Measurements from ENCODE around the gene ACTG1. TPM values are rescaled to one million over a fixed set of nuclear protein-coding genes. Genes with fewer than 3 reads are reported as not detected.

ACTG1 gene
- total RNA-seq, 1 donor from 2014 or later: 1,613 TPM

GRCh38 chr17:81546906-81547613, 34.5 kb upstream of the ACTG1 start:
- Histone ChIP-seq H3K36me3 (ENCODE audit: control insufficient read depth in 3 of 3, insufficient read depth in 3 of 3, low read length in 3 of 3) (peaks cover 62 to 70% (median 69%) of the 10 kb centered on the region in 3 donors), H3K9ac (ENCODE audit: low read depth in 1 of 3, low read length in 3 of 3) (no peak overlapping the region), H3K4me3 (ENCODE audit: low read length in 3 of 3) (no peak overlapping the region), H3K27ac (ENCODE audit: low read depth, low read length) (no peak overlapping the region), H3K4me1 (ENCODE audit: control insufficient read depth in 3 of 3, insufficient read depth in 3 of 3, low read length in 3 of 3) (peaks cover 11 to 15% (median 12%) of the 10 kb centered on the region in 3 donors), H3K27me3 (ENCODE audit: control insufficient read depth in 3 of 3, insufficient read depth in 3 of 3, low read length in 3 of 3) (no peaks in the 10 kb centered on the region), H3K9me3 (ENCODE audit: control insufficient read depth in 3 of 3, low read length in 3 of 3) (no peaks in the 10 kb centered on the region)

GRCh38 chr17:81545160-81545949, 32.8 kb upstream of the ACTG1 start:
- Histone ChIP-seq H3K27me3 (ENCODE audit: control insufficient read depth in 3 of 3, insufficient read depth in 3 of 3, low read length in 3 of 3) (no peaks in the 10 kb centered on the region), H3K4me1 (ENCODE audit: control insufficient read depth in 3 of 3, insufficient read depth in 3 of 3, low read length in 3 of 3) (no peaks in the 10 kb centered on the region), H3K9ac (ENCODE audit: low read depth in 1 of 3, low read length in 3 of 3) (no peak overlapping the region), H3K9me3 (ENCODE audit: control insufficient read depth in 3 of 3, low read length in 3 of 3) (no peaks in the 10 kb centered on the region), H3K36me3 (ENCODE audit: control insufficient read depth in 3 of 3, insufficient read depth in 3 of 3, low read length in 3 of 3) (peaks cover 73 to 75% (median 74%) of the 10 kb centered on the region in 3 donors), H3K27ac (ENCODE audit: low read depth, low read length) (no peak overlapping the region), H3K4me3 (ENCODE audit: low read length in 3 of 3) (no peak overlapping the region)

GRCh38 chr17:81544281-81544974, 31.8 kb upstream of the ACTG1 start:
- H3K36me3 ChIP-seq (ENCODE audit: control insufficient read depth in 3 of 3, insufficient read depth in 3 of 3, low read length in 3 of 3): peaks cover 69 to 74% (median 70%) of the 10 kb centered on the region in 3 donors
- no peaks in the 10 kb centered on the region for H3K4me1 ChIP-seq (ENCODE audit: control insufficient read depth in 3 of 3, insufficient read depth in 3 of 3, low read length in 3 of 3)
- H3K9me3 ChIP-seq (ENCODE audit: control insufficient read depth in 3 of 3, low read length in 3 of 3): no peaks in the 10 kb centered on the region
- H3K27me3 ChIP-seq (ENCODE audit: control insufficient read depth in 3 of 3, insufficient read depth in 3 of 3, low read length in 3 of 3): no peaks in the 10 kb centered on the region
- no peak overlapping the region for H3K4me3 ChIP-seq (ENCODE audit: low read length in 3 of 3)
- no peak overlapping the region for H3K27ac ChIP-seq (ENCODE audit: low read depth, low read length)
- no peak overlapping the region for H3K9ac ChIP-seq (ENCODE audit: low read depth in 1 of 3, low read length in 3 of 3)

GRCh38 chr17:81543756-81544155, 31.2 kb upstream of the ACTG1 start:
- no peak overlapping the region for H3K27ac ChIP-seq (ENCODE audit: low read depth, low read length)
- H3K9me3 ChIP-seq (ENCODE audit: control insufficient read depth in 3 of 3, low read length in 3 of 3): no peaks in the 10 kb centered on the region
- no peak overlapping the region for H3K4me3 ChIP-seq (ENCODE audit: low read length in 3 of 3)
- H3K4me1 ChIP-seq (ENCODE audit: control insufficient read depth in 3 of 3, insufficient read depth in 3 of 3, low read length in 3 of 3): peaks cover 0 to 5% (median under 1%) of the 10 kb centered on the region in 3 donors
- no peak overlapping the region for H3K9ac ChIP-seq (ENCODE audit: low read depth in 1 of 3, low read length in 3 of 3)
- no peaks in the 10 kb centered on the region for H3K27me3 ChIP-seq (ENCODE audit: control insufficient read depth in 3 of 3, insufficient read depth in 3 of 3, low read length in 3 of 3)
- H3K36me3 ChIP-seq (ENCODE audit: control insufficient read depth in 3 of 3, insufficient read depth in 3 of 3, low read length in 3 of 3): peaks cover 65 to 69% (median 66%) of the 10 kb centered on the region in 3 donors

- Histone ChIP-seq H3K27me3 (ENCODE audit: control insufficient read depth in 3 of 3, insufficient read depth in 3 of 3, low read length in 3 of 3) (no peaks in the 10 kb centered on the region), H3K27ac (ENCODE audit: low read depth, low read length) (no peak overlapping the region), H3K4me1 (ENCODE audit: control insufficient read depth in 3 of 3, insufficient read depth in 3 of 3, low read length in 3 of 3) (peaks cover 4 to 10% (median 5%) of the 10 kb centered on the region in 3 donors), H3K9me3 (ENCODE audit: control insufficient read depth in 3 of 3, low read length in 3 of 3) (no peaks in the 10 kb centered on the region), H3K9ac (ENCODE audit: low read depth in 1 of 3, low read length in 3 of 3) (peak overlapping the region in 1 of 3 donors; percentile 3), H3K36me3 (ENCODE audit: control insufficient read depth in 3 of 3, insufficient read depth in 3 of 3, low read length in 3 of 3) (peaks cover 65 to 69% (median 66%) of the 10 kb centered on the region in 3 donors), H3K4me3 (ENCODE audit: low read length in 3 of 3) (no peak overlapping the region)
These were observed 30.7 kb upstream of the ACTG1 start for GRCh38 chr17:81543339-81543675.

- no peak overlapping the region for H3K4me3 ChIP-seq (ENCODE audit: low read length in 3 of 3)
- H3K4me1 ChIP-seq (ENCODE audit: control insufficient read depth in 3 of 3, insufficient read depth in 3 of 3, low read length in 3 of 3): peaks cover 9 to 16% (median 12%) of the 10 kb centered on the region in 3 donors
- no peaks in the 10 kb centered on the region for H3K9me3 ChIP-seq (ENCODE audit: control insufficient read depth in 3 of 3, low read length in 3 of 3)
- peaks cover 0 to under 1% (median 0%) of the 10 kb centered on the region in 3 donors for H3K27me3 ChIP-seq (ENCODE audit: control insufficient read depth in 3 of 3, insufficient read depth in 3 of 3, low read length in 3 of 3)
- peaks cover 60 to 69% (median 60%) of the 10 kb centered on the region in 3 donors for H3K36me3 ChIP-seq (ENCODE audit: control insufficient read depth in 3 of 3, insufficient read depth in 3 of 3, low read length in 3 of 3)
- peak overlapping the region in 1 of 3 donors; percentile 3 for H3K9ac ChIP-seq (ENCODE audit: low read depth in 1 of 3, low read length in 3 of 3)
- H3K27ac ChIP-seq (ENCODE audit: low read depth, low read length): no peak overlapping the region
These were observed 30.1 kb upstream of the ACTG1 start for GRCh38 chr17:81542431-81543338.

- peaks cover 14 to 15% (median 14%) of the 10 kb centered on the region in 3 donors for H3K27me3 ChIP-seq (ENCODE audit: control insufficient read depth in 3 of 3, insufficient read depth in 3 of 3, low read length in 3 of 3)
- no peaks in the 10 kb centered on the region for H3K9me3 ChIP-seq (ENCODE audit: control insufficient read depth in 3 of 3, low read length in 3 of 3)
- H3K27ac ChIP-seq (ENCODE audit: low read depth, low read length): no peak overlapping the region
- H3K36me3 ChIP-seq (ENCODE audit: control insufficient read depth in 3 of 3, insufficient read depth in 3 of 3, low read length in 3 of 3): peaks cover 46 to 55% (median 46%) of the 10 kb centered on the region in 3 donors
- no peak overlapping the region for H3K9ac ChIP-seq (ENCODE audit: low read depth in 1 of 3, low read length in 3 of 3)
- H3K4me3 ChIP-seq (ENCODE audit: low read length in 3 of 3): no peak overlapping the region
- peaks cover 18 to 26% (median 18%) of the 10 kb centered on the region in 3 donors for H3K4me1 ChIP-seq (ENCODE audit: control insufficient read depth in 3 of 3, insufficient read depth in 3 of 3, low read length in 3 of 3)
These were observed 28.5 kb upstream of the ACTG1 start for GRCh38 chr17:81541123-81541522.

- H3K9ac ChIP-seq (ENCODE audit: low read depth in 1 of 3, low read length in 3 of 3): no peak overlapping the region
- peaks cover 18 to 20% (median 19%) of the 10 kb centered on the region in 3 donors for H3K27me3 ChIP-seq (ENCODE audit: control insufficient read depth in 3 of 3, insufficient read depth in 3 of 3, low read length in 3 of 3)
- no peaks in the 10 kb centered on the region for H3K9me3 ChIP-seq (ENCODE audit: control insufficient read depth in 3 of 3, low read length in 3 of 3)
- H3K36me3 ChIP-seq (ENCODE audit: control insufficient read depth in 3 of 3, insufficient read depth in 3 of 3, low read length in 3 of 3): peaks cover 41 to 50% (median 42%) of the 10 kb centered on the region in 3 donors
- peaks cover 18 to 28% (median 18%) of the 10 kb centered on the region in 3 donors for H3K4me1 ChIP-seq (ENCODE audit: control insufficient read depth in 3 of 3, insufficient read depth in 3 of 3, low read length in 3 of 3)
- no peak overlapping the region for H3K27ac ChIP-seq (ENCODE audit: low read depth, low read length)
- H3K4me3 ChIP-seq (ENCODE audit: low read length in 3 of 3): no peak overlapping the region
These were observed 28.1 kb upstream of the ACTG1 start for GRCh38 chr17:81540676-81541027.

- H3K27me3 ChIP-seq (ENCODE audit: control insufficient read depth in 3 of 3, insufficient read depth in 3 of 3, low read length in 3 of 3): peaks cover 19 to 22% (median 20%) of the 10 kb centered on the region in 3 donors
- H3K4me3 ChIP-seq (ENCODE audit: low read length in 3 of 3): no peak overlapping the region
- H3K9ac ChIP-seq (ENCODE audit: low read depth in 1 of 3, low read length in 3 of 3): no peak overlapping the region
- no peaks in the 10 kb centered on the region for H3K9me3 ChIP-seq (ENCODE audit: control insufficient read depth in 3 of 3, low read length in 3 of 3)
- H3K4me1 ChIP-seq (ENCODE audit: control insufficient read depth in 3 of 3, insufficient read depth in 3 of 3, low read length in 3 of 3): peaks cover 18 to 28% (median 18%) of the 10 kb centered on the region in 3 donors
- peaks cover 36 to 45% (median 36%) of the 10 kb centered on the region in 3 donors for H3K36me3 ChIP-seq (ENCODE audit: control insufficient read depth in 3 of 3, insufficient read depth in 3 of 3, low read length in 3 of 3)
- no peak overlapping the region for H3K27ac ChIP-seq (ENCODE audit: low read depth, low read length)
These were observed 27.5 kb upstream of the ACTG1 start for GRCh38 chr17:81539961-81540675.
